ENCODE results near the gene DNAAF3.

DNAAF3 gene

GRCh38 chr19:55133639-55134444, 32.6 kb downstream of the DNAAF3 start:
- no peak for TF ChIP-seq EZH2phosphoT487 (IDR thresholded peaks at IDR 0.05; ENCODE audit: borderline replicate concordance)
- no peak for TF ChIP-seq CTCF (conservative IDR thresholded peaks at IDR 0.05; ENCODE audit: low read length)
- Histone ChIP-seq H3K4me2 (ENCODE audit: low read depth, low read length, poor library complexity, severe bottlenecking) (no peak overlapping the region), H2AFZ (ENCODE audit: low read length) (no peak overlapping the region)

GRCh38 chr19:55132453-55133129, 33.8 kb downstream of the DNAAF3 start:
- Histone ChIP-seq H3K36me3 (ENCODE audit: insufficient read depth, low read length) (no peaks in the 10 kb centered on the region), H4K20me1 (ENCODE audit: insufficient read depth, low read length, poor library complexity, severe bottlenecking) (no peaks in the 10 kb centered on the region), H3K9me3 (ENCODE audit: insufficient read depth, low read depth, low read length) (no peaks in the 10 kb centered on the region), H3K9ac (ENCODE audit: low read depth, low read length, poor library complexity, severe bottlenecking) (no peak overlapping the region), H3K4me3 (ENCODE audit: low read length, poor library complexity, severe bottlenecking) (no peak overlapping the region), H3K9me2 (replicated peaks; ENCODE audit: low read depth, low read length) (no peaks in the 10 kb centered on the region), H3K4me2 (ENCODE audit: low read depth, low read length, poor library complexity, severe bottlenecking) (no peak overlapping the region), H3K4me1 (ENCODE audit: insufficient read depth, low read length, poor library complexity, severe bottlenecking) (peaks cover 3% of the 10 kb centered on the region), H3K27me3 (ENCODE audit: insufficient read depth, low read length, poor library complexity, severe bottlenecking) (no peaks in the 10 kb centered on the region), H3F3A (ENCODE audit: low read depth) (no peaks in the 10 kb centered on the region), H3K79me2 (ENCODE audit: insufficient read depth, low read length) (no peaks in the 10 kb centered on the region), H2AFZ (ENCODE audit: low read length) (no peak overlapping the region)
- TF ChIP-seq EZH2phosphoT487 (IDR thresholded peaks at IDR 0.05; ENCODE audit: borderline replicate concordance) (no peak), CTCF (conservative IDR thresholded peaks at IDR 0.05; ENCODE audit: low read length) (no peak)

More at GRCh38 chr19:55133639-55134444, 32.6 kb downstream of the DNAAF3 start:
- Histone ChIP-seq H3F3A (ENCODE audit: low read depth) (no peaks in the 10 kb centered on the region), H3K9me3 (ENCODE audit: insufficient read depth, low read depth, low read length) (no peaks in the 10 kb centered on the region), H3K36me3 (ENCODE audit: insufficient read depth, low read length) (no peaks in the 10 kb centered on the region), H3K9me2 (replicated peaks; ENCODE audit: low read depth, low read length) (no peaks in the 10 kb centered on the region), H3K4me3 (ENCODE audit: low read length, poor library complexity, severe bottlenecking) (no peak overlapping the region), H3K4me1 (ENCODE audit: insufficient read depth, low read length, poor library complexity, severe bottlenecking) (peaks cover 3% of the 10 kb centered on the region), H3K27me3 (ENCODE audit: insufficient read depth, low read length, poor library complexity, severe bottlenecking) (no peaks in the 10 kb centered on the region), H4K20me1 (ENCODE audit: insufficient read depth, low read length, poor library complexity, severe bottlenecking) (no peaks in the 10 kb centered on the region), H3K9ac (ENCODE audit: low read depth, low read length, poor library complexity, severe bottlenecking) (no peak overlapping the region), H3K79me2 (ENCODE audit: insufficient read depth, low read length) (no peaks in the 10 kb centered on the region)

- Histone ChIP-seq H2AFZ (ENCODE audit: low read length) (no peak overlapping the region), H3K4me1 (ENCODE audit: insufficient read depth, low read length, poor library complexity, severe bottlenecking) (peaks cover 3% of the 10 kb centered on the region), H4K20me1 (ENCODE audit: insufficient read depth, low read length, poor library complexity, severe bottlenecking) (no peaks in the 10 kb centered on the region), H3F3A (ENCODE audit: low read depth) (no peaks in the 10 kb centered on the region), H3K4me3 (ENCODE audit: low read length, poor library complexity, severe bottlenecking) (no peak overlapping the region), H3K4me2 (ENCODE audit: low read depth, low read length, poor library complexity, severe bottlenecking) (no peak overlapping the region), H3K27me3 (ENCODE audit: insufficient read depth, low read length, poor library complexity, severe bottlenecking) (no peaks in the 10 kb centered on the region), H3K9me3 (ENCODE audit: insufficient read depth, low read depth, low read length) (no peaks in the 10 kb centered on the region), H3K79me2 (ENCODE audit: insufficient read depth, low read length) (no peaks in the 10 kb centered on the region), H3K9me2 (replicated peaks; ENCODE audit: low read depth, low read length) (no peaks in the 10 kb centered on the region), H3K9ac (ENCODE audit: low read depth, low read length, poor library complexity, severe bottlenecking) (no peak overlapping the region), H3K36me3 (ENCODE audit: insufficient read depth, low read length) (no peaks in the 10 kb centered on the region)
- no peak for TF ChIP-seq EZH2phosphoT487 (IDR thresholded peaks at IDR 0.05; ENCODE audit: borderline replicate concordance)
- no peak for TF ChIP-seq CTCF (conservative IDR thresholded peaks at IDR 0.05; ENCODE audit: low read length)
These were observed 35.0 kb downstream of the DNAAF3 start for GRCh38 chr19:55131421-55131820.

Measured in Loucy (cell line).